Raji (cell line): ENCODE measurements around the gene BMPR2.

Experiments used
- POLR2A ChIP-seq: IDR thresholded peaks from 2 replicates; pipeline ENCODE4 v1.6.1; 2011; ENCODE audit warnings: low read depth, low read length, control low read depth; ENCODE audit not compliant: insufficient read depth

The BMPR2 gene

DNA sequence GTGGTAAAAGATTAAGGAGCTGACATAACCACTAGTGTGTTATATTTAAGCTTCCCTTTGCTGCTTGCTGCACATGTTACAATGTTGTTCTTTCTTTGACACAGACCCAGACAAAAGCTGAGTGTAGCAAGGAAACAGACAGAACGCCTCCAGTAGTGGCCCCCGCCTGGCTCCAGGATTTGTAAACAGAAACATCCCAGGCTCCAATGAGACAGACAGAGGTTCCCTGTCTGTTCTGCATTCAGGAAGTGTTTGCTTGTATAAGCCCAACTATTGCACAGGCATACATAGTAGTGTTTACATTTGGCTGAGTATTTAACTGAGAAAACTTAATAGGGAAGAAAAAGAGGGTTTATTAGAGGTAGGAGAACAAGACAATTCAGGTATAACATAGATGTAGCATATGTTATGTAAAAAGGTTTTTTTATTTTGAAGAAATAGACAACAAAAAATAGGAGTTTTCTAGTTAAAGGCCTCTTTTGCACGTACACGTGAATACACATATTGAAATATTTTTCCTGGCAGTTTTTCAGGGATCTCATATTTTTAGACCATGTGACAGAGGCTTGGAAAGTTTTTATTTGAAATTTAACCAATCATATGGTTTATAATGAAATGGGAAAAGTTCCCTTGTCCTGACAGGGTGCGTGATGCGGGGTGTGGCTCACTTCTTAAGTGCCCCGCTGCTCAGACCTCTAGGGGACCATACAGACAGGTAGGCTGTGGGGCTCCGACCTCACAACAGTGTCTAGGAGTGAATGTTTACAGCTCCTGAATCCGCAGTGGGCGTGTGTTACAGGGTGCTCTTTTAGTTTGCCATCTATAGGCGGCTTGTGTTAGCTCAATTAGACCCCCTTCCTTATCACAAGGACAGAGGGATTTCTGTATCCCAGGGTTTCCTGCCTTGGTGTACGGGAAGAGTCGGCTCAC lies 118.4 kb downstream of the BMPR2 start:
- no peak for TF ChIP-seq POLR2A

GRCh38 chr2:202495230-202495604 lies 119.1 kb downstream of the BMPR2 start:
- no peak for TF ChIP-seq POLR2A

GRCh38 chr2:202508686-202509085 lies 132.6 kb downstream of the BMPR2 start:
- TF ChIP-seq POLR2A, result no peak

DNA sequence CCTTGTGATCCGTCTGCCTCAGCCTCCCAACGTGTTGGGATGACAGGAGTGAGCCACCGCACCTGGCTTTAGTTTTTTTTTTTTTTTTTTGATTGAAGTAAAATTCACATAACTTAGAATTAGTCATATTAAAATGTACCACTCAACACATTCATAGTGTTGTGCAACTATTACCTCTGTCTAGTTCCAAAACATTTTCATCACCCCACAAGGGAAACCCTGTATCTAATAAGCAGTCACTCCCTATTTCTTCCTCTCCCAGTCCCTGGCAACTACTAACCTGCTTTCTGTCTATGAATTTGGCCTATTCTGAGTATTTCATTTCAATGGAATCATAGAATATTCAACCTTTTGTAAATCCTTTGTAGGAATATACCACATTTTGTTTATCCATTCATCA lies 134.8 kb downstream of the BMPR2 start:
- no peak for TF ChIP-seq POLR2A

GRCh38 chr2:202512176-202512575 lies 136.0 kb downstream of the BMPR2 start:
- TF ChIP-seq POLR2A, result no peak

- TF ChIP-seq POLR2A, result no peak
Observed at GRCh38 chr2:202514732-202515131, 138.6 kb downstream of the BMPR2 start.

DNA sequence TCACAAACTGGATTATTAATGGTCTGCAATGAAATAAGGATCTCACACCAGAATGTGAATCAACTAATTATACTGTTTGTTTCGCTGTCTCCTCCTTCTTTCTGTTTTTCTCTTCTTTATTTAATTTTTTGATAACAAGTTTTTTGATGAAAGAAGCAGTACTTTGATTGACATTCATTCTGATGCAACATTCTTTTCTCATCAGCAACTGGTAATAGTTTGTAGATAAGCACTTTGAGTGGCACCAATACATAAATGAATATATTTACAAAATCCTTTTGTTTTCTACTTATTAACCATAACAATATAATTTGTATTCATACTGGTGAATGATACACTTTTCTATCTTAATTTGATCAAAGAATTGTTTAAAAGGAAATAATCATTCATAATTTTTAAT lies 143.3 kb downstream of the BMPR2 start:
- no peak for TF ChIP-seq POLR2A

DNA sequence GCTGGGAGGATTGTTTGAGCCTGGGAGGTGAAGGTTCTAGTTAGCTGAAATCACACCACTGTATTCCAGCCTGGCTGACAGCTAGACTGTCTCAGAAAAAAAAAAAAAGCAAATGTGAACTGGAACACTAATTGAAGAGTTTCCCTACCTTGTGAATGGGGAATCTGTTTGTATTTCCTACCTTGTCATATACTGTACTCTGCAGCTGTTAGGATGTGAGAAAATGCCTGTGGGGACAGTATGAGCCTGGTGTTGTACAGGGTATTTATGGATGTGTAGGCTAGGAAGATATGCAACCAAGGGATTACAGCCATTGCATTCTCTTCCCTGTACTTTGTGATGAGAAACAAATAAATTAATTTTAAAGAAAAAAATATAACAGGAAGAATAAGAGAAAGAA lies 145.3 kb downstream of the BMPR2 start:
- no peak for TF ChIP-seq POLR2A

GRCh38 chr2:202529389-202529788 lies 153.3 kb downstream of the BMPR2 start:
- no peak for TF ChIP-seq POLR2A

DNA sequence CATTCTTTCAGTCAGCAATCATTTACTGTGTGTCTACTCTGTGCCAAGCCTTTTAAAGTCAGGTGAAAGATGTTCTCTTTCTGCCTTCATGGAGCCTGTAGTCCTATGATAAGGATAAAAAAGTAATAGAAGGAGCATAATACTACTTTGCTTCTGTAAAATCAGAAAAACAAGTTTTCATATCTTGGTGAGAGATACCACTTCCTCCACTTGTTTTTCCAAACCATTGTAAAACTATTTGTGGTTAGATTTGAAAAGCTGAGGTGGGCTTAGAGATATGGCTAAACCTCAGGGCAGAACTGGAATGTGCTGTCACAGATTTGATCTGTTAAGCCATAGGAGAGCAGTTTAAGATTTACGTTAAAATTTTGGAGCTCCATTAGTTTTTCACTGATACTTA lies 153.9 kb downstream of the BMPR2 start:
- TF ChIP-seq POLR2A, result no peak

- no peak for TF ChIP-seq POLR2A
Observed at GRCh38 chr2:202541137-202541536, 165.0 kb downstream of the BMPR2 start.

DNA sequence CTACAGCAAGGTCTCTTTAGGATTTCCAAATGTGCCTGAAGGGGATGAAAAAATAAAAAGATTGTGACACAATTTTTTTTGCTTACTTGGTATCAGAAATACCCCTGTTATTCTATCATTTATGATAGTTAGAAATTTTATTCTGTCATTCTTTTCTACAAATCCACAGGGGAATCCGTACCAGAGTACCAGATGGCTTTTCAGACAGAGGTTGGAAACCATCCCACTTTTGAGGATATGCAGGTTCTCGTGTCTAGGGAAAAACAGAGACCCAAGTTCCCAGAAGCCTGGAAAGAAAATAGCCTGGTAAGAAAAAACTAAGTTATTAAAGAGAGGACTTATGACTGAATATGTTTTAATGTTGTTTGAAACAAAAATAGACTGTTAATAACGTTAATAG lies 166.0 kb downstream of the BMPR2 start:
- no peak for TF ChIP-seq POLR2A

DNA sequence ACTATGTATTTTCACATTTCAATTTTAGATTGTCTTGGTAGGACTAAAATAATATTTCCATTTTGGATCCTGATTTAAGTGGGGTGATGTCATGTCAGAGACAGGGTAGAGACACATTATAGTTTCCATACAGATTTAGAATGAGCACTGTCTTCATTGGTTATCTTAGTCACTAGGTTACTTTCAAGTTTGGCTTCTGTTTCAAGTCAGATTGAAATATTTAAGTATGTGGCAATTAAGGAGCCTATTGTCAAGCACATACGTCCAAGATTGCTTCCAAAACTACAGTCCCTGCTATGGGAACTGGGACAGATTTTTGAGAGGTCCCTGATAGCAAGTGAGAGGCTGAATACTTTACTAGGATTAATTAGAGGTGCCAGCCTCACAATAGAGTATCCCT lies 169.4 kb downstream of the BMPR2 start:
- TF ChIP-seq POLR2A, result no peak

DNA sequence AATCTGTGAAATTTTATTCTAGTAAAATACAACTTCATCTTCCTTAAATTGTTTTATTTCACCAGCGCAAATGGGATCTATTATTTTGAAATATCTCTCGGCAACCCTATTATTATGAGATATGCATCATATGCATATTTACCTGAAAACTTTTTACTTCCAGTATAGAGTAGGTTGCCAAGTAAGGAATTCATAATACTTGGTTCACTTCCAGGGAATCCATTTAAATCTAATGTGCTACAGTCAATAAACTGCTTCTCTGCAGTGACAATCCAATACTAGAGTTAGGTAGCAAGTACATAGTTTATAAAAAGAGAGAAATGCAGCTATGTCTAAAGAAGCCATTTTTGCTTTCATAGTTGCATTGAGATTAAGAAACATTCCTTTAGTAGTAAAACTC lies 169.8 kb downstream of the BMPR2 start:
- no peak for TF ChIP-seq POLR2A

- TF ChIP-seq POLR2A, result no peak
Observed at GRCh38 chr2:202548240-202548639, 172.1 kb downstream of the BMPR2 start.

GRCh38 chr2:202555356-202555755 lies 179.2 kb downstream of the BMPR2 start:
- TF ChIP-seq POLR2A, result no peak

DNA sequence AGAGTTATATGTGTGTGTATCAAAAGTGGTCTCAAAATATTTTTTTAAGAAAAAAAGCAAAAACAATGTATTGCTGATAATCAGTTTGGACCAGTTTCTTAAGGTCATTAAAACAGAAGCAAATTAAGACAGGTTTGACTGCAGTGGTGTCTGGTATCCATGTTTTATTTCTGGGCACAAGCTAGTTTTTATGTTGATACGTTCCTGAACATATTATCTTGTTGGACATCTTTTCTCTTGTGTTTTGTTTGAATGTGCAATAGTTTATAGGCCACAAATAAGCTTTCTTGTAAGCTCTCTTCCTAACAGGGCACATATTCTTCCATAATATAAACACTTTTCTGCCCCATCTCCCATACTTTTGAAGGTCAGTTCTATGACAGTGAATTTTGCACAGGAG lies 184.1 kb downstream of the BMPR2 start:
- TF ChIP-seq POLR2A, result no peak

DNA sequence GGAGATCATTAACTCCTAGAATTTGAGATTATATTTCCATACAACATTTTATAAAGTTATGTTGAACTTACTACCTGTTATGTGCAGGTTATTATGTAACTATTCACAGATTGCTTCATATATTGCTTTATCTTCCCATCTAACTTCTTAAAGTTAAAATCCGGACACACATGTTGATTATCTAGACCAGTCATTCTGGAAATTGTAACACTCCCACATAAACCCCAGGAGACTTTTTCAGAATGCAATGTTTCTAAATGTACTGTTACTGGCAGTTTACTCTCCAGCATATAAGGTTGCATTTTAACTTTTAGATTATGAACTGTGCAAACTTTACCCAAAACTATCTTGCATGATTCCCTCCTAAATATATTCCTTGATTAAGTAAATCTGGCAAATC lies 188.1 kb downstream of the BMPR2 start:
- no peak for TF ChIP-seq POLR2A

DNA sequence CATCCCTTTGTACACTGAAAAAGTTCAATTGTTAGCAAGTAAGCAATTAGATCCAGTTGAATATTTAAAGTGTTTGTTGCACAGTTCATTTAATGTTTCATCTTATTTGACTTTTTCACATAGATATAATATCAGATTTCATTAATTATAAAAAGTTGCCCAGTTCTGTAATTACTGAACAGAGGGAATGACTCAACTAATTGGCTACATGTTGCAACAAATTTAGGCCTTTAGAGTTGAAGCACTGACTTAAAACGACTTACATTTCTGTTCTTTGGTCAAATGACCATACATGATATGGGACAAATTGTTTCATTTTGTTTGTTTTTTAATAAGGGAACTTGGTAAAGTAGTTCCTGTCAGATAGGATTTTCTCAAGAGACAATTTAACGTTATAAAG lies 190.2 kb downstream of the BMPR2 start:
- TF ChIP-seq POLR2A, result no peak
